Fibroblast of skin of left biceps (primary cell): Measurements from ENCODE around the gene INSR.

ENCODE experiments used
- DNase-seq, 2 experiments: peaks; one replicate each; pipeline ENCODE4 v3.0.0-alpha.2; 2013; ENCODE audit warnings: low read depth in 2 of 2

INSR gene

DNA sequence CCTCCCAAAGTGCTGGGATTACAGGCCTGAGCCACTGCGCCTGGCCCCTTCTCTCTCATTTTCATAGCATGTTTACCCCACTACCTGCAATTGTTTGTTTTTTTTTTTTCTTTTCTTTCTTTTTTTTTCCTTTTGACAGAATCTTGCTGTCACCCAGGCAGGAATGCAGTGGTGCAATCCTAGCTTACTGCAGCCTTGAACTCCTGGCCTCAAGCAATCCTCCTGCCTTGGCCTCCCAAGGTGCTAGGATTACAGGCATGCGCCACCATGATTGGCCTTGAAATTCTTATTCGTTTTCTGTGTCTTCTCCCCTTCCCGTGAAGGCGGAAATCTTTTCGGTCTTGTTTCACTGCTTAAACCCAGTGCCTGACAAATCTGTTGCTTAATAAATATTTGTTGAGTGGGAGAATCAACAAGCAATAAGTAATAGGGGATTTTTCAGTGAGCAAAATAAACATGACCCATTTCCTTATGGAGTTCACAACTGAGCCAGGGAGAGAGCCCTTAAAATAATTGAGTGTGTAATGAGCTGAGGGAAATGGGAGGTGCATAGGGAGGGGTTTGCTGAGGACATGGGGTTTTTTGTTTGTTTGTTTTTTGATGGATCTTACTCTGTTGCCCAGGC is 1.8 kb upstream of the INSR start:
- DNase-seq, result no peak

DNA sequence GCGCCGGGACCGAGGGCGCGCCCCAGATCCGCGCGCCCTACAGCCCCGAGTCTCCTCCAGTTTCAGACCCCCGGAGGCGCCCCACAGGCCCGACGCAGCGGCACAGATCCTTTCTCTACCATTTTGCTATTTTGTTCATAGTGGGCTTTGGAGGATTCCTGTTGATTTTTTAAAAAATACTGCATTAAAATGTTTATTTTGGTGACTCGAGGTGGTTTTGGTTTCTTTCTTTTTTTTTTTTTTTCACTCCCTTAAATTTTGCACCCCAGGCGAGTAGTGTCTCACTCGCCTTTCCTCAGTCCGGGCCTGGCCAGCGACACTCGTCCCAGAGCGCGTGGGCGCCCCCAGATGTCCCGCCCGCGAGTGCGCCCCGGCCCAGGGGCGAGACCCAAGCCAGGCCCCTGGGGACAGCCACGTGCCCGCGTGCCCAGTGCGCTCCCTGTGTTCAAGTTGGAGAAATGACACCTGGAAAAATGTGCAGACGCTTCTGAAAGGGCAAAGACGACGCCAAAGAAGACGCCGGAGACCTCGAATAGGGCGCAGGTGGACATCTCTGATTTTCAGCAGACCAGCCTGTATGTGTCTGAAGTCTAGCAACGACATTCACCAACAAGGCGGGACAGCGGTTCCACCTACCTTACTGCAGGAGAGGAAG is 471 bp upstream of the INSR start:
- DNase-seq, result no peak

- no peak for DNase-seq
Observed at GRCh38 chr19:7292950-7293761, 1.1 kb downstream of the INSR start.

DNA sequence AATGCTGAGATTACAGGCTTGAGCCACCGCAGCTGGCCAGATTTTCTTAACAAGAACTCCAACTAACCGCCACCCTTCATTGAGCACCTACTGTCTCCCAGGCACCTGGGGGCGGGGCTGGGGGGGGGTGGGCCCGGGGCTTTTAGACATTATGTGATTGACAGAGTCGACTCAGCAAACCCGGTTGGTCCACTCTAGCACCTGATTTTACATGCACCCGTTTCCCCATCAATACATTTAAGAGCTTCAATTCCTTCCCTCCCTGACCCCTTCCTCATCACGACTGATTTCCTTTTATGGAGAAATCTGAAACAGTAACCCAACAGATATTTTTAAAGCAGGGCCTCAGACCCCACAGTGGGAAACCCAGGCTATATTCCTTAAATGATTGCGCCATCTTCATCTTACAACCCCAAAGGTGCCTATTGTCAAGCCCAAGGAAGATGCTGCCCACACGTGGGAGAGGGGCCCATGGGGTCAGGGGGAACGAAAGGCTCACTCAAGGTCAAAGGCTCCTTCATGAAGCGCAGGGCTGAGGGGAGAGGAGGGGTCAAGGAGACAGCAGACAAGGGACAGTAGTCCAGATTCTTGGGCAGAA is 1.8 kb downstream of the INSR start:
- DNase-seq, result no peak

DNA sequence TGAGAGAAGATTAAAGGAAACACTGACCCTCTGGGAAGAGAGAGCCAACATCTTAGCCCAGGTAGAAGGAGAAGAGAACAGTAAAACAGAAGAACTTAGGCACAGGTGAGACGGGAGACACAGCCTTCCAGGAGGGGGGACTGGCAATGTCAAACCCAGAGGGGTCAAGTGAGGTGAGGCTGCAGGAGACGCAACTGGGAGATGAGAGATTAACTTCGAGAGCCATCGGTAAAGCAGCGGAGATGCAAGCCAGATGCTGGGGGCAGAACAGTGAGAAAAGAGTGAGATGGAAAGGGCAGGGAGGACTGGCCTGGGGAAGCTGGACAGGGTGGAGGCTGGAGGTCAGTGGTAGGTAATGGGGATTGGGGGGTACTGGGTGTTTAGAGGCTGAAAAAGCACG is 5.2 kb downstream of the INSR start:
- no peak for DNase-seq

DNA sequence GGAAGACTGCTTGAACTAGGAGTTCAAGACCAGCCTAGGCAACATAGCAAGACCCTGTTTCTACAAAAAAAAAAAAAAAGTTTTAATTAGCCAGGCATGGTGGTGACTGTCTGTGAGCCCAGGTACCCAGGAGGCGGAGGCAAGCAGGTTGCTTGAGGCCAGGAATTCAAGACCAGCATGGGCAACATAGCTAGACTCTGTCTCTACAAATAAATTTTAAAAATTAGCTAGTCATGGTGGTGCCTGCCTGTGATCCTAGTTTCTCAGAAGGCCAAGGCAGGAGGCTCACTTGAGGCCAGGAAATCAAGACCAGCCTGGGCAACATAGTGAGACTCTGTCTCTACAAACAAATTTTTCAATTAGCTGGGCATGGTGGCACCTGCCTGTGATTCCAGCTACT is 6.1 kb downstream of the INSR start:
- no peak for DNase-seq

GRCh38 chr19:7287722-7288121 is 6.5 kb downstream of the INSR start:
- no peak for DNase-seq

GRCh38 chr19:7280940-7281666 is 13.1 kb downstream of the INSR start:
- DNase-seq, result no peak

- no peak for DNase-seq
Observed at GRCh38 chr19:7272856-7273578, 21.2 kb downstream of the INSR start.

DNA sequence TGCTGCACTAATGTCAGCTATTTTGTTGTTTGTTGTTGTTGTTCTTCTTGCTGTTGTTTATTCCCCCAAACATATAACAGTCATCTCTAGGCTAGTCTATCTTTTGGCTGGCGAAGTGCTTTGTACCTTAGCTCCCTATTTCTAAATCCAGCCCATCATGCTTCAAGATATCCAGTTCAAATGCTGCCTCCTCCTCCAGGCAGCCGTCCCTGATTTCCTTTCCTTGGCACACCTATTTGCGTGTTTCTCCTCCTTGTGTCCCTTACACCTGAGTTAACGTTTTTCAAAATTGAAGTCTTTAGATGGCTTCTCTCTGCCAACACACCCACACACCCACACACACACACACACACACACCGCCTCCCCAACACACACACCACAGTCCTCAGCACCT is 25.5 kb downstream of the INSR start:
- no peak for DNase-seq

DNA sequence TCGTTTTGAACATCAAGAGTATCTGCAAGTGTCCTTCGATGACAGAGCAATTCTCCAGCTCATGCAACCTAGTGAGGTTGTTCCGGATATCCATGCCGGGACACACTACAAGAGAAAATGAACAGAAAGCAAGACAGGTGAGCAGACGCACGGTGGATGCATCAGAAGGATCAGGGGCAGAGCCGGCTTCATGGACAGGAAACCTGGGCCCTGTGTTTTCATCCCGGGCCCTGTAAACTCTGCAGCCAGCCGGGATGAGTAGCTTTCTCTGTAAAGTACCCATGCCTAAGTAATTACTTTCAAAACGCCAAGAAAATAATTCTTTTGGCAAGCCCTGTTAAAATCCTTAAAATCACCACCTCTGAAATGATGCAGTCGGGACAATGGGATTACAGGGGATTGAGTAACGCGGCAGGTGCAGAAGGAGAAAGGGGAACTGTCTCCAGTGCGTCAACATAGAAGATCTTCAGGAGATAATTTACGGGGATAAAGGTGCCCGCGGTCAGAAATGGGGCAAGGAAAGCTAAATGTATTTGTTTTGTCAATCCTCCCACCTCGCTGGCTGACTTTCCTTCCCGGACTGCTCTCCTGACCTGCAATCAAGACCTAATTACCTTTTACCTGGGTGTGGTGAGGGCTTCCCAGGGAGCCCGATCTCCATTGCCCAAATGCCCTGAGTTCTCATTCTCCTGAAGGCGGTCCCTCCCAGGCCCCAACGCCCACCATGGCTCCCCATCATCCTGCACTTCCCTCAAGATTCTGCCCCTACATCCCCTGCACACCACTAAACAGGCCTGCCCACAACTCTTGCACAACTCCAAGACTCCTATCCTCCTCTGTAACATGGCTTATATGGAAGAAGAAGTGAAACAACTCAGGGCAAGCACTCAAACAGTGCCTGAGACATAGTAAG is 26.2 kb downstream of the INSR start:
- no peak for DNase-seq

GRCh38 chr19:7266832-7267231 is 27.4 kb downstream of the INSR start:
- DNase-seq, result no peak

- no peak for DNase-seq
Observed at GRCh38 chr19:7265963-7266362, 28.3 kb downstream of the INSR start.

DNA sequence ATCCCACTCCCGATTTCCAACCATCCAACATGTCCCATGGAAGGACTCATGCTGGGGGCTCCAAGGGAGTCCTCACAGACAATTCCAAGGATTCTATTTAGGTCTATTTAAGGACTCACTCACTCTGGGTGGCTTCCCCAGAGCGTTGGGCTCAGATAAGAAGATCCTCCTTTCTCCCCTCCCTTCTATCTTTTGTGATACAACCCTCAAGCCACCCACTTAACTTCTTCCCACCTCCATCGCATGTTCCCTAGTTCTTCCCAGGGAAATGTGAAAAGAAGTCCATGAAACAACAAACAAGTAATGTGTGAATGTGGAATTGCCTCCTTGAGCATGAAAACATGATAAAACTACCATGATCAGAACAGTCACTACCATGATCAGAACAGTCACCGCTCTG is 29.4 kb downstream of the INSR start:
- DNase-seq, result no peak

DNA sequence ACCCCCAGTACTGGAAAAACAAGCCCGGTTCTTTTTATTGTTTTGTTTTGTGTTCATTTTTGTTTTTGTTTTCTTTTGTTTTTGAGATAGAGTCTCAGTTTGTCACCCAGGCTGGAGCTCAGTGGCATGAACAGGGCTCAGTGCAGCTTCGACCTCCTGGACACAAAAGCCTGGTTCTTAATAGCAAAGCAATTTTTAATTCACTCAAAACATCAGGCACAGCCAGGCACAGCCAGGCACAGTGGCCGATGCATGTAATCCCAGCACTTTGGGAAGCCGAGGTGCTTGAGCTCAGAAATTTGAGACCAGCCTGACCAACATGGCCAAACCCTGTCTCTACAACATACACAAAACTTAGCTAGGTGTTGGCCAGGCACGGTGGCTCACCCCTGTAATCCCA is 30.7 kb downstream of the INSR start:
- no peak for DNase-seq

DNA sequence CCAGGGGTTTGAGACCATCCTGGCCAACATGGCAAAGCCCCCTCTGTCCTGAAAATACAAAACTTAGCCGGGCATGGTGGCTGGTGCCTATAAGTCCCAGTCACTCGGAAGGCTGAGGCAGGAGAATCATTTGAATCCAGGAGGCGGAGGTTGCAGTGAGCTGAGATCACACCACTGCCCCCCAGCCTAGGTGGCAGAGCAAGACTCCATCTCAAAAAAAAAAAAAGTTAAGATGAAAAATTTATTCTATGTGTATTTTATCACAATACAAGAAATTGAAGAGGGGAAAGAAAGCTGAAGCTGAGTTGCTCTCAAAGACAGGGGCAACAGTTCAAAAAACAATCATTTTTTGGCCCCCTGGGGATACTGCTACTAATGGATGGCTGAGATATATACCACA is 31.1 kb downstream of the INSR start:
- no peak for DNase-seq

GRCh38 chr19:7262470-7262869 is 31.7 kb downstream of the INSR start:
- no peak for DNase-seq

- no peak for DNase-seq
Observed at GRCh38 chr19:7260161-7260560, 34.1 kb downstream of the INSR start.

- no peak for DNase-seq
Observed at GRCh38 chr19:7258840-7259395, 35.3 kb downstream of the INSR start.
